ENCODE data around the gene TXK. TPM values are rescaled to one million over a fixed set of nuclear protein-coding genes. Genes with fewer than 3 reads are reported as not detected.
A peak's percentile ranks its signal among the peaks of the same experiment; 100 is the strongest.

The TXK gene
- total and polyA plus RNA-seq, 8 donors, result 0.15 to 8.3 (median 1.2) TPM; not detected in 1

DNA sequence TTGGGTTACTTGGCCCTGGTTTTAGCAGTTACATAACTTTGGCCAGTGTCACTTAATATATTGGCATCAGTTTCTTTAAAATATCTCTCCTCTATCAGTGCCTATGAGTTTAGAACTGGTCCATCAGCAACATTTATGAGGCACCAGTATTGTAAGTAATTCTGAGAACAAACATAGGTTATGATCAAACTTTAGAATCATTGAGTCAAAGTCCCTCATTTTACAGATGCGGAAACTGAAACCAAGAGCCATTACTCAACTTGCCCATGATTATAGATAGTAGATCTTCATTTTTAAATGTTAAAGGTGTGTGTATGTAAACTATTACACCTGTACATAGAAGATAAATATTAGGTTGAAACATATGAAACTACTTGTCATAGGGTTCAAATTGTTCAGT lies 113.0 kb downstream of the TXK start:
- peaks cover 0 to 12% (median 2%) of the 10 kb centered on the region in 4 donors for H3K36me3 ChIP-seq
- H3K27ac ChIP-seq, result no peak overlapping the region
- peaks cover 10 to 18% (median 15%) of the 10 kb centered on the region in 4 donors for H3K4me1 ChIP-seq
- no peak overlapping the region for H3K4me3 ChIP-seq
- no peaks in the 10 kb centered on the region for H3K9me3 ChIP-seq
- no peak for DNase-seq
- whole genome bisulfite sequencing, 5 donors, result 7 to 100% (median 49%) methylated on average over 1 of the region's 1 CpG
- intact Hi-C loops (cut with DNase I; ENCODE audit: low total_unique reads), result no loop called here
- no peak for TF ChIP-seq EP300 (IDR thresholded peaks at IDR 0.05)
- TF ChIP-seq POLR2AphosphoS5 (IDR thresholded peaks at IDR 0.05), result no peak
- TF ChIP-seq POLR2A (IDR thresholded peaks at IDR 0.05), result no peak
- TF ChIP-seq, protein P1, sequence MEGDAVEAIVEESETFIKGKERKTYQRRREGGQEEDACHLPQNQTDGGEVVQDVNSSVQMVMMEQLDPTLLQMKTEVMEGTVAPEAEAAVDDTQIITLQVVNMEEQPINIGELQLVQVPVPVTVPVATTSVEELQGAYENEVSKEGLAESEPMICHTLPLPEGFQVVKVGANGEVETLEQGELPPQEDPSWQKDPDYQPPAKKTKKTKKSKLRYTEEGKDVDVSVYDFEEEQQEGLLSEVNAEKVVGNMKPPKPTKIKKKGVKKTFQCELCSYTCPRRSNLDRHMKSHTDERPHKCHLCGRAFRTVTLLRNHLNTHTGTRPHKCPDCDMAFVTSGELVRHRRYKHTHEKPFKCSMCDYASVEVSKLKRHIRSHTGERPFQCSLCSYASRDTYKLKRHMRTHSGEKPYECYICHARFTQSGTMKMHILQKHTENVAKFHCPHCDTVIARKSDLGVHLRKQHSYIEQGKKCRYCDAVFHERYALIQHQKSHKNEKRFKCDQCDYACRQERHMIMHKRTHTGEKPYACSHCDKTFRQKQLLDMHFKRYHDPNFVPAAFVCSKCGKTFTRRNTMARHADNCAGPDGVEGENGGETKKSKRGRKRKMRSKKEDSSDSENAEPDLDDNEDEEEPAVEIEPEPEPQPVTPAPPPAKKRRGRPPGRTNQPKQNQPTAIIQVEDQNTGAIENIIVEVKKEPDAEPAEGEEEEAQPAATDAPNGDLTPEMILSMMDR (IDR thresholded peaks at IDR 0.05), result no peak
- peaks cover 0 to 18% (median 0%) of the 10 kb centered on the region in 3 donors for H3K27me3 ChIP-seq

DNA sequence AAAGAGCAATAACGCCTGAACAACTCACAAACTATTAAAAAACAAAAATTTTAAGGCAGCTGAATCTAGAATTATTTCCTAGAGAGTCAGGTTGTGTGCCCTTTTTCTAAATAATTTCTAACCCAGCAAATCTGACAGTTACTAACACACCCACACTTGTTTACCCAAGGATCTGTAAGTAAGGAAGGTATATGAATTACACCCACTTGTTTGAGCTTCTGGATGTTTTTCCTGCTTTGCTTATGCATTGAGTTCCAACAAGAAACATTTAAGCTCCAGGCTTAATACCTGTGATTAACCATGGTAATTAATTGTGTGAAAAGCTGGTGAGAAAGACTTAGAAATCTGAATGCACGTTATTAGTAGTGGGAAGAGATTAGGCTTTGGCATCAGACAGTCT lies 115.9 kb downstream of the TXK start:
- intact Hi-C loops (cut with DNase I; ENCODE audit: low total_unique reads), result no loop called here
- TF ChIP-seq, protein P1 (IDR thresholded peaks at IDR 0.05), result no peak
- TF ChIP-seq POLR2AphosphoS5 (IDR thresholded peaks at IDR 0.05) (no peak), POLR2A (IDR thresholded peaks at IDR 0.05) (no peak), EP300 (IDR thresholded peaks at IDR 0.05) (no peak)
- Histone ChIP-seq H3K36me3 (no peaks in the 10 kb centered on the region), H3K4me3 (no peak overlapping the region), H3K27ac (no peak overlapping the region), H3K27me3 (peaks cover 0 to 26% (median 0%) of the 10 kb centered on the region in 3 donors), H3K4me1 (peaks cover 10 to 27% (median 22%) of the 10 kb centered on the region in 4 donors), H3K9me3 (no peaks in the 10 kb centered on the region)
- DNase-seq, result no peak
- 57 to 69% (median 62%) methylated on average over 2 of the region's 2 CpGs for WGBS, 5 donors

DNA sequence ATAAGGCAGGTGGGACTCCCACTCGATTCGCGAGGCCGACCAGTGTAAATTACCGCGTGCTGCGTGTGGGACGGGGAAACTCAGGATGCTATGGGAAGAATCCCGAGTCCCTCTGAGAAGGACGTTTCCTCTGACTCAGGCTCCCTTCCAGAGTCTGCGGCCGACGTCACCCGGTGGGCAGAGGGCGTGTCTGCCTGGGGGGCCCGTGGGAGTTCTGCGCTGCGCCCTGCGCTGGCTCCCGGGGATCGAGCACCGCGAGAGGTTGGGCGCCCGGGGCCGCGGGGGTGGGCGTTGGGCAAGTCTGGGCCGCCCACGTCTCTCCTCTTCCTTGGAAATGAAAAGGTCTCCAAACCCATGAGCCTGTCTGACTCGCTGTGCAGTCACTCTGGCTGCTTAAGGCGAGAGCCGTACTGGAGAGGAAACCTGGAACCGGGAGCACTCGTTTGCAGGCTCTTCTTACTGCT lies 116.9 kb downstream of the TXK start:
- Histone ChIP-seq H3K4me3 (peak overlapping the region; percentile 60 to 72 (median 66)), H3K36me3 (no peaks in the 10 kb centered on the region), H3K4me1 (peaks cover 10 to 27% (median 22%) of the 10 kb centered on the region in 4 donors), H3K27me3 (peaks cover 0 to 26% (median 0%) of the 10 kb centered on the region in 3 donors), H3K9me3 (no peaks in the 10 kb centered on the region), H3K27ac (peak overlapping the region; percentile 79 to 92 (median 82))
- no peak for TF ChIP-seq POLR2A (IDR thresholded peaks at IDR 0.05)
- TF ChIP-seq EP300 (IDR thresholded peaks at IDR 0.05), result no peak
- TF ChIP-seq, protein P1 (IDR thresholded peaks at IDR 0.05), result no peak
- TF ChIP-seq POLR2AphosphoS5 (IDR thresholded peaks at IDR 0.05), result no peak
- peak; percentile 69 to 86 for DNase-seq
- 1 to 3% (median 2%) methylated on average over 15 to 35 of the region's 35 CpGs for WGBS, 5 donors
- intact Hi-C loops (cut with DNase I; ENCODE audit: low total_unique reads), result no loop called here

Small RNA genes within 50 kb of the gene (small RNA-seq; reads per million reads assigned to genes)
- gene RF00019 (0 reads per million in 4 donors), gene RF00026 (0 reads per million in 4 donors), gene RNU6-838P (0 reads per million in 4 donors)

Other genes starting within 250 kb of the TXK start
- 10 to 100 TPM; 12.1 to 23.7 (median 16.3) TPM for gene NFXL1, start 219.7 kb downstream of the TXK start, total RNA-seq
- 1 to 10 TPM; 3.2 to 5.5 (median 4.1) TPM for gene NFXL1, start 219.7 kb downstream of the TXK start, polyA plus RNA-seq
- gene CNGA1, start 117.6 kb downstream of the TXK start, total RNA-seq, result 10 to 100 TPM in 1 of 5 donors, 1 to 10 TPM in 1, under 1 TPM in 1, not detected in 2; 0.87 to 23.8 (median 2.8) TPM
- 1 to 10 TPM in 2 of 3 donors, under 1 TPM in 1; 0.56 to 5.4 (median 4.4) TPM for gene CNGA1, start 117.6 kb downstream of the TXK start, polyA plus RNA-seq
- gene NIPAL1, start 117.5 kb downstream of the TXK start, total RNA-seq, result 10 to 100 TPM in 2 of 5 donors, 1 to 10 TPM in 1, under 1 TPM in 1, not detected in 1; under 0.01 to 22.0 (median 10.3) TPM
- gene NIPAL1, start 117.5 kb downstream of the TXK start, polyA plus RNA-seq, result 1 to 10 TPM in 2 of 3 donors, under 1 TPM in 1; 0.76 to 2.9 (median 2.6) TPM
- 1 to 10 TPM in 4 of 5 donors, under 1 TPM in 1; 0.89 to 7.0 (median 2.6) TPM for gene TEC, start 135.6 kb upstream of the TXK start, total RNA-seq
- 1 to 10 TPM in 2 of 3 donors, under 1 TPM in 1; 0.81 to 2.0 (median 1.6) TPM for gene TEC, start 135.6 kb upstream of the TXK start, polyA plus RNA-seq
- gene SLAIN2, start 207.3 kb upstream of the TXK start, total RNA-seq, result 100 to 1,000 TPM in 1 of 5 donors, 10 to 100 TPM in 4; 27.7 to 274 (median 40.9) TPM
- gene SLAIN2, start 207.3 kb upstream of the TXK start, polyA plus RNA-seq, result 10 to 100 TPM; 16.7 to 34.8 (median 19.7) TPM